GM12872 (cell line): ENCODE data around the gene SPATA7.

Source experiments
- TF ChIP-seq, protein P1 (sequence below): IDR thresholded peaks from 3 replicates; pipeline ENCODE4 v1.5.1; 2011; ENCODE audit warnings: low read depth, mild to moderate bottlenecking, low read length, moderate library complexity; ENCODE audit not compliant: insufficient read depth

SPATA7 gene, protein sequence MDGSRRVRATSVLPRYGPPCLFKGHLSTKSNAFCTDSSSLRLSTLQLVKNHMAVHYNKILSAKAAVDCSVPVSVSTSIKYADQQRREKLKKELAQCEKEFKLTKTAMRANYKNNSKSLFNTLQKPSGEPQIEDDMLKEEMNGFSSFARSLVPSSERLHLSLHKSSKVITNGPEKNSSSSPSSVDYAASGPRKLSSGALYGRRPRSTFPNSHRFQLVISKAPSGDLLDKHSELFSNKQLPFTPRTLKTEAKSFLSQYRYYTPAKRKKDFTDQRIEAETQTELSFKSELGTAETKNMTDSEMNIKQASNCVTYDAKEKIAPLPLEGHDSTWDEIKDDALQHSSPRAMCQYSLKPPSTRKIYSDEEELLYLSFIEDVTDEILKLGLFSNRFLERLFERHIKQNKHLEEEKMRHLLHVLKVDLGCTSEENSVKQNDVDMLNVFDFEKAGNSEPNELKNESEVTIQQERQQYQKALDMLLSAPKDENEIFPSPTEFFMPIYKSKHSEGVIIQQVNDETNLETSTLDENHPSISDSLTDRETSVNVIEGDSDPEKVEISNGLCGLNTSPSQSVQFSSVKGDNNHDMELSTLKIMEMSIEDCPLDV

DNA sequence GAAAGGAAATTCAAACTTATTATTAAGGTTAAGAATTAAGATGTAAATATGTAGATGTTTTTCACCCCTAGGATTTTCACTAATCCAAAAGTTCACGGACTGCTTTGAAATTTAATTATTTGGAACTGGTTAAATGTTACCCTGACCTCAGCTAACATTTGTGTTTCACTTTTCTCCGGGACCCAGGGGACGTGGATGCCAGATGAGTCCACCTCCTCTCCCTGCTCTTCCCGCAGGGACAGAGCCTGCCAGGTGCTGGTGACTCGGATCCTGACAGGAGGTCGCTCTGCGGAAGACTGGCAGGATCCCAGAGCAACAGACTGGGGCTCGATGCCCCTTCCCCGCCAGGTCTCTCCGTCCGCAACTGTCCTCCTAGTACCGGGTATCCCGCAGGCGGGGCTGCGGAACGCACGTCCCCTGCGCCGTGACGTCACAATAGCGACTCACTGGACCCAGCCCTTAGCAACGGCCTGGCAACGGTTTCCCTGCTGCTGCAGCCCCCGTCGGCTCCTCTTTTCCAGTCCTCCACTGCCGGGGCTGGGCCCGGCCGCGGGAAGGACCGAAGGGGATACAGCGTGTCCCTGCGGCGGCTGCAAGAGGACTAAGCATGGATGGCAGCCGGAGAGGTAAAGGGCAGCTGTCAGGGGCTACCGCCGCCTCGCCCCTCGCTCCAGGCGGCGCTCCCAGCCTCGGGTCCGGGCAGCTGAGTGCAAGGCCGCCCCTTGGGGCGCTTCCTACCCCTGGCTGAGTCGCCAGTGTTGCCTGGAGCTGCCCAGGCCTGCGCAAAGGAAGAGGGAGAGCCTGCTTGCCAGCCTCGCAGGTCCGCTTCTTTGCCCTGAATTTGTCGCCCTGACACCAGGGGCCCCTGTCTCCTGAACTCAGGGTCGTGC lies at the start of gene SPATA7:
SPATA7 (plus strand) TSS at position 446 of the 890 bp plus-strand sequence; CDS start at position 608, 162 bp downstream.
- TF ChIP-seq, protein P1, sequence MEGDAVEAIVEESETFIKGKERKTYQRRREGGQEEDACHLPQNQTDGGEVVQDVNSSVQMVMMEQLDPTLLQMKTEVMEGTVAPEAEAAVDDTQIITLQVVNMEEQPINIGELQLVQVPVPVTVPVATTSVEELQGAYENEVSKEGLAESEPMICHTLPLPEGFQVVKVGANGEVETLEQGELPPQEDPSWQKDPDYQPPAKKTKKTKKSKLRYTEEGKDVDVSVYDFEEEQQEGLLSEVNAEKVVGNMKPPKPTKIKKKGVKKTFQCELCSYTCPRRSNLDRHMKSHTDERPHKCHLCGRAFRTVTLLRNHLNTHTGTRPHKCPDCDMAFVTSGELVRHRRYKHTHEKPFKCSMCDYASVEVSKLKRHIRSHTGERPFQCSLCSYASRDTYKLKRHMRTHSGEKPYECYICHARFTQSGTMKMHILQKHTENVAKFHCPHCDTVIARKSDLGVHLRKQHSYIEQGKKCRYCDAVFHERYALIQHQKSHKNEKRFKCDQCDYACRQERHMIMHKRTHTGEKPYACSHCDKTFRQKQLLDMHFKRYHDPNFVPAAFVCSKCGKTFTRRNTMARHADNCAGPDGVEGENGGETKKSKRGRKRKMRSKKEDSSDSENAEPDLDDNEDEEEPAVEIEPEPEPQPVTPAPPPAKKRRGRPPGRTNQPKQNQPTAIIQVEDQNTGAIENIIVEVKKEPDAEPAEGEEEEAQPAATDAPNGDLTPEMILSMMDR = no peak

- TF ChIP-seq, protein P1 = no peak
Observed at GRCh38 chr14:88340357-88340756, 45.1 kb upstream of the SPATA7 start.

- TF ChIP-seq, protein P1 = no peak
Observed at GRCh38 chr14:88342980-88343379, 42.5 kb upstream of the SPATA7 start.

DNA sequence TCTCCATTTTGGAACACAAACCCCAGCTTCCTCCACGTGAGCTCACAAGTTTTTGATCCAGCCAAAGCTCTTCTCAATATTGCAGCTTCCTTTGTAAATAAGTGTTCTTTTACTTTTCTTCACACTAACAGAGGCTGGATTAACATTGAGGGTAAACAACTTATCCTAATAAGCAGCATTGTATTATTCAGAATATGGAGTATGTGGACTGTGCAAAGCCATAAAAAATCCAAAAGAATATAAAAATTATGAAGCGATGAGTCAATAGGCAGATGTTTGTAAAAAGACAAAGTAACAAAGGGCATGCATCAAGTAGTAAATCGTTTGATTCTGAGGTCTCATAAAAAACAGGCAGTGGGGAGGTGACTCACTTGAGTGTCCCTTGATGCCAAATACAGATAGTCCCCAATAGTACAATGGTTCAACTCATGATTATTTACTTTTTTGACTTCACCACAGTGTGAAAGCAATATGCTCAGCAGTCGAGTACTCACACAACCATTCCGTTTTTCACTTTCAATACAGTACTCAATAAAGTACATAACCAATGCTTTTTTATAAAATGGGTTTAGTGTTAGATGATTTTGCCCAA lies 39.3 kb upstream of the SPATA7 start:
- TF ChIP-seq, protein P1 = no peak

DNA sequence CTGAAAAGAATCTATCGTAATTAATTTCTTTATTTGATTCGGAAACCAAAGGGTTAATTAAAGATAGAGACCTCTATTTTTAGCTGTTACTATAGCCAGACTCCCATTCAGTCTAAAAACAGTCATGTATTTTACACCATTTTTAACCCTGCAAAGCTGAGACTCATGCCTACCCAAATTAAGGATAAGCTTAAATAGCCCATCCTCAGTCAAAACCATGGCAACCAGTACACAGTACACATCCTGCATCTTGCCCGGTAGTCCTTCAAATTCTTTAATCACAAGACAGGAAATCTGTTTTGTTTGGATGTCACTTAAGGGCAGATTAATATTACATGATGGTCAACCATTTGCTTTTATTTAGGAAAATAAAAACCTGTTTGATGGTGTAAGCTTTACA lies 36.9 kb upstream of the SPATA7 start:
- TF ChIP-seq, protein P1 = no peak

DNA sequence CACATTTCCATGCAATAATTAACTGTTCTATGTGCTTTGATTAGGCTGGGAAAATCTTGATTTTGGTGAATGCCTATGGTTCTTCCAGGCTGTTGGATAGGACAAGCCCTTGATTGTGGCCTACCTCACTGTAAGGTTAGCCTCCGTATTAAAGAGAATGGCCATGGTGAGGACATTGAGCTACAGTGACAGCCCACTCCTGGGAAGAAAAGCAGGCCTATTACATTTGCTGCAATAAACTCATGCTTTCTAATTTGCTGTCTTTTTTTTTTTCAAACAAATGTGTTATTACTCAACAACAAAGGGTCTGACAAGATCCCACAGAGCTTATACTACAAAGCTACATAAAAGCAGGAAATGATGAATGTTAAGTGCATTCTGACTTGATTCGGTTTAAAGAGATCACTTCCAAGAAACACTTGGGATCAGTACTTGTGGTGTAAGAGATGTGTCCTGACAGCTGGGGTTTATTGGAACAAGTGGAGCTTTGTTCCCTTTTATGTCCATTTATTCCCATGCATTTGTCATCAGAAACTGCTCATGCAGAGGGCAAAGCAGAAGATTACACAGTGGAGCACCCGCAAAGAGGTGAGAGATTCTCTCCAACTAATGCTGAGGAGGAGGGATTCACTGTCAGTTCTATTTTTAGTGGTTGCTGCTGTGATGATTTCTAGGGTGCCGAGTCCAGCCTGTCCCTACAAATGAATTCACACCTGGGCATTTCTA lies 33.3 kb upstream of the SPATA7 start:
- TF ChIP-seq, protein P1 = no peak
